IPS-18c (cell line): ENCODE data around the gene ARHGAP26.

Source experiments
- H3K4me3 ChIP-seq: 2 replicates; pipeline ENCODE4 v1.7.0; 2013; ENCODE audit warnings: low read depth, mild to moderate bottlenecking, low read length, moderate library complexity; ENCODE audit not compliant: insufficient read depth
- H3K9me3 ChIP-seq: one replicate; pipeline ENCODE4 v1.6.1; 2013; ENCODE audit warnings: mild to moderate bottlenecking, low read length, moderate library complexity; ENCODE audit not compliant: control insufficient read depth, insufficient read depth

The ARHGAP26 gene

DNA sequence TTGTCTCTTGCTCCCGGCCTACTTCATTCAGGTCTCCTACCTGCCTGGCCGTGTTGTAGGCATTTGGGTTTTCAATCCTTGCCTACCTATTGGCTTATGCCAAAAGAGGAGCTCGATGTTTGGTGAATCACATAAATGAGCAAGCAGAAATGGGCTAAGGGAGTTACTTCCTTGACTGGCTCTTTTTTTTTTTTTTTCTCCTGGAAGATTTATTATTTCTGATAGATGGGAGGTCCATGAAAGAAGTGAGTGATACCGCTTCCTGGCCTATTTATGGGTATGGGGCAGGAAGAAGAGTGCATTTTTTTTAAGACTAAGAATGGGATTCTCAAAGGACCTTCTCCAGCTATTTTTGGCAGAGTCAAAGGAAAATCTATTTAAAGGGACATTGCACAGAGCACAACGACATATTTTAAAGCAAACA lies 294.1 kb downstream of the ARHGAP26 start:
- Histone ChIP-seq H3K9me3 (no peaks in the 10 kb centered on the region), H3K4me3 (no peak overlapping the region)

DNA sequence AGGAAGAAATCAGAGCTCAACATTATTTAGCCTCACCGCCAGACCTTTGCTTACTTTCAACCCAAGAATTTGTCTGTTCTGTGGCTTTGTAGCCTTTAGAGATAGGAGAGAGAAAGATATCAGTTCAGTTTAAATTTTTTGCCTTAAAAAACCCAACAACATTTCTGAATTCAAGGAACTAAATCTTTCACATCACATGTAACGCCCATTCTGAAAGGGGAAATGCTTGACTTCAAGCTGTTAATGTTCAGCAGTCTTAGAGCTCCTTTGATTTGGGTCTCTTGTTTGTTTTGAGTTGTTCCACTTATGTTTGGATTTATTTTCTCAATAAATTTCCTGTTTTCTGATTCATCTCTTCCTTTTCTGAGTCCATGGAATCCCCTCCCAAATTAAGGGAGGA lies 294.5 kb downstream of the ARHGAP26 start:
- no peak overlapping the region for H3K4me3 ChIP-seq
- H3K9me3 ChIP-seq = no peaks in the 10 kb centered on the region

- H3K9me3 ChIP-seq = no peaks in the 10 kb centered on the region
- no peak overlapping the region for H3K4me3 ChIP-seq
Observed at GRCh38 chr5:143065185-143065965, 295.2 kb downstream of the ARHGAP26 start.

DNA sequence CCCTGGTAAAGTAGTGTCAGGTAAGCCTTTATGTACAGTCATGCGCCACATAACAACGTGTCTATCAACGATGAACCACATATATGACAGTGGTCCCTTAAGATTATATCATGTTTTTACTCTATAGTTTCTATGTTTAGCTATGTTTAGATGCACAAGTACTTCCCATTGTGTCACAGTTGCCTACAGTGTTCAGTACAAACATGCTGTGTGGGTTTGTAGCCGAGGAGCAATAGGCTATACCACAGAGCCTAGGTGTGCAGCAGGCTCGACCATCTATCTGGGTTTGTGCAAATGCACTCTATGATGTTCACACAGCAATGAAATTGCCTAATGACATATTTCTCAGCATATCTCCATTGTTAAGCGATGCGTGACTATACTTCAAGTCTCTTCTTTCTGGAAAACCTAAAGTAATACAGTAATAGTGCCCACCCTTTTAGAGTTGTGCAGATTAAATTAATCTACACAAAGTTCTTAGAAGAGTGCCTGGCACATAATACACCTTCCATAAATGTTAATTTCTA lies 295.9 kb downstream of the ARHGAP26 start:
- Histone ChIP-seq H3K9me3 (no peaks in the 10 kb centered on the region), H3K4me3 (no peak overlapping the region)

DNA sequence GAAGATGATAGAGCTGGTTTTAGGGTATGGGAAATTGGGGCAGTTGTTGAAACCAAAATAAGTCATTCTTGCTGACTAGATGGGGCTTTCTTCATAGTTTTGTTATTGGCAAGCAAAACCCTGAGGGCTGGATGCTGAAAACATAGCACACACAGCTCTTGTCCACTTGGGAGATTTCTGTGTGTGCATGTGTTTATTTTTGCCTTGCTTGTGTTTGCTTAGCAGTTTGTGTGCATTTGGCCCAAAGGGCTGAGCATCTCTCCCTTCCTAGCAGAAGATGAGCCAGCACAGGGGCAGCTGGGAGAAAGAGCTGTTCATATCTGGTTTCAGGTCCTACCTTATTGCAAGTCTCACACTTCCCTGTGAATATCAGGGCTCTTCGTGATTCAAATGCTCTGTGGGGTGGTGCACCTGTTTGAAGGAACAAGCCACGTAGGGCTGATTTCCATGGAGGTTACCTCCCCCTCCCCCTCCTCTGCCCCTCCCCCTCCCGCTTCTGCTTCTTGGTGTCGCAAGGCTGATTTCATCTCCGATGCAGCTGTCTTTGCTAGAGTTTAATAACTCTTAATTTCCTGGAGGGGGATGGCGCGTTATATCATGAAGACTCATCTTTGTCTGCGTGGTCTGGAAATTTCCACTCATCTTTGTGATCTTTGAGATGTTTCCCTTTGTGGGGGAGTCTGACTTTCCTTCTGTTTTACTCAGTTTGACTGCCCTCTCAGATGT lies 296.5 kb downstream of the ARHGAP26 start:
- Histone ChIP-seq H3K4me3 (no peak overlapping the region), H3K9me3 (no peaks in the 10 kb centered on the region)

- H3K4me3 ChIP-seq = no peak overlapping the region
Observed at GRCh38 chr5:143068712-143069111, 298.5 kb downstream of the ARHGAP26 start.

DNA sequence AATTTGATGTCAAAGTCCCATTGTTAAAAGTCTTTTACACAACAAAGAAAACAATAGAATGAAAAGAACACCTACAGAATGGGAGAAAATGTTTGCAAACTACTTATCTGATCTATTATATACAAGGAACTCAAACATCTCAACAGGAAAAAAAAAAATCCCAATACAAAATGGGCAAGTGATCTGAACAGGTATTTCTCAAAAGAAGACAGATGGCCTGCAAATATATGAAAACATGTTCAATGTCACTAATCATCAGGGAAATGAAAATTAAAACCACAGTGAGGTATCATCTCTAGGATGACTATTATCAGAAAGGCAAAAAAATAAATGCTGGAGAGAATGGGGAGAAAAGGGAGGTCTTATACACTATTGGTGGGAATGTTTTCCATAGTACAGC lies 301.8 kb downstream of the ARHGAP26 start:
- Histone ChIP-seq H3K4me3 (no peak overlapping the region), H3K9me3 (no peaks in the 10 kb centered on the region)

More at GRCh38 chr5:143068712-143069111, 298.5 kb downstream of the ARHGAP26 start:
- H3K9me3 ChIP-seq = no peaks in the 10 kb centered on the region

- Histone ChIP-seq H3K4me3 (no peak overlapping the region), H3K9me3 (no peaks in the 10 kb centered on the region)
Observed at GRCh38 chr5:143072734-143073133, 302.6 kb downstream of the ARHGAP26 start.

- no peaks in the 10 kb centered on the region for H3K9me3 ChIP-seq
- no peak overlapping the region for H3K4me3 ChIP-seq
Observed at GRCh38 chr5:143073766-143074165, 303.6 kb downstream of the ARHGAP26 start.

DNA sequence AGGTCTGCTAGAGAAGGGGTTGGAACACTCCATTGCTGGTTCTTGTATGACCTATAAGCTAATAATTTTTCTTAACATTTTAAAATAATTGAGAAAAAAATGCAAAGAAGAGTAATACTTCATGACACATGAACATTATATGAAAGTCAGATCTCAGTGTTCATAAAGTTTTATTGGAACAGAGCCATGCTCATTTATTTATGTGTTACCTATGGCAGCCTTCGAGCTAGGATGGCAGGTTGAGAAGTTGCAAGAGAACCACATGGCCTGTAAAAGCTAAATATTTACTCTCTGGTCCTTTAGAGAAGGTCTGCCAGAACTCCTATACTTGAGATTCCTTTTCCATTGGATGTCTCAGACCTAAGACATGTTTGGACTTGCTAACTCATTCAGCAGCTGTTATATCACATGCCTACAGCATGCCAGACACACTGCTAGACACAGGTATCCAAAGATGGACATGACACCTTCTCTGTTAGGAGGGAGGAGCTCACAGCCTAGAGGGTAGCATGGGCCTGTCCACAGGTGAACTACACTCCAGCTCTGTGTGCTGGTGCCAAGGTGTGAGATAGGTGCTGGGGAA lies 304.3 kb downstream of the ARHGAP26 start:
- Histone ChIP-seq H3K9me3 (no peaks in the 10 kb centered on the region), H3K4me3 (no peak overlapping the region)

DNA sequence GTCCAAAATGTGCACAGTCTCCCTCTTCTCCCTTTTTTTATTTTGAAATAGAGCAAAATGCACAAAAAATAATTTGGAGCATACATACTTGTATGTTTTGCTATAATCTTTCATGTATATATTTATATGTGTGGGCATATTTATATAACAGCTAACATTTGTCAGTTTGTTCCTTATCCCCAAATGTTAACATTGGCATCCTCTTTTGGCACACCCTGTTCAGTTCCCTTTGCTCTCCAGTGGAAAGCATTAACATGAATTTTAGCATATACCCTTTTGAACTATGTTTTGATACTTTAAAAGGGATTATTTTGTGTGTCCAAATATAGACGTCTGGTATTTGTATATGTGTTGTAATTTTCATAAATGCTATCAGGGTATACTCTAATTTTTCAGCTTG lies 306.2 kb downstream of the ARHGAP26 start:
- no peak overlapping the region for H3K4me3 ChIP-seq
- H3K9me3 ChIP-seq = no peaks in the 10 kb centered on the region

DNA sequence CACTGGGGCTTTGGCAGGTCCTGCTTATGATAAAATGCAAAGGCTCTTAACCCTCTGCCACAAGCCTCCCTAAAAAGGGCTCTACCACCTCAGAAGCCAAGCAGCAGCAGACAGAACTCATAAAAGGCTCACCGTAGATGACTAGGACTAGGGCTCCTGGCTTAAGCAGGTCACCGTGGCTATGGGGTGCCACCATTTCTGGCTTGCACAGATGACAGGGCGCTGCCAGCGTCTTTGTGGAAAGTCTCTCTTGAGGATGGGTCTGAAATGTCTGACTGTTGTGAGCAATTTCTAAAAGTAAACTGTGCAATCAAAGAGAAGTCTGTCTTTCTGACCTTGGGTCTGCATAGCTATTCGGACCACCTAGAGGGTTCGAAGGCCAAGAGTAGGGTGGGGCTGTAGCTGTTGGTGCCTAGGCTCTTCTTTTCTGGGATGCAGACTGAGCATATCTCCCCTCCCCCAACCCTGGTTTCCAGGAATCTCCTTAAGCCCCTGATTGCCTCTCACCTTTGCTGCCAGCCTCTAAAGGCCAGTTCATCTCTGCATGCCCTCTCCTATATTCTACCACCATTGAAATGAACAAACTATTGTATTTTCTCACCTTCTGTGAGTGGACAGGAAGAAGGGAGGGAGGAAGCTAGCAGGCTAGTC lies 307.4 kb downstream of the ARHGAP26 start:
- no peaks in the 10 kb centered on the region for H3K9me3 ChIP-seq
- no peak overlapping the region for H3K4me3 ChIP-seq

DNA sequence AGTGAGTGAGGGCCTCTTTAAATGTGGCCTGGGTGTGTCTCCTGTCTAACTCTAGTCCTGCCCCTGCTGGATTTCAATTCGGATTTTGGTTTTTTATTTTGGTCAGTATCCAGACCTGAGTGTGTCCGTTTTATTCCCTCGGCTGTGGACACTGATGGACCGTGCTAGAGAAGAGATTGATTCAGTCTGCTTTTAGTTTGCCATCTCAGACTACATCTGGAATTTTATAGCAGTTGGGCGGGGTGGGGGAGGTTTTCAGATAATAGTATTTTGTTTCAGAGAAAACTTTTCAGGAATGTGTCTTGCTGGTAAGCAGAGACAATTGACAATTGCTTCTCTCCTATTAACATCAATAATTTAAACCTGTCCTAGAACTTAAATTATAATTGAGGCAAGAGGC lies 308.1 kb downstream of the ARHGAP26 start:
- H3K4me3 ChIP-seq = no peak overlapping the region
- no peaks in the 10 kb centered on the region for H3K9me3 ChIP-seq

GRCh38 chr5:143078971-143079370 lies 308.8 kb downstream of the ARHGAP26 start:
- Histone ChIP-seq H3K4me3 (no peak overlapping the region), H3K9me3 (no peaks in the 10 kb centered on the region)

DNA sequence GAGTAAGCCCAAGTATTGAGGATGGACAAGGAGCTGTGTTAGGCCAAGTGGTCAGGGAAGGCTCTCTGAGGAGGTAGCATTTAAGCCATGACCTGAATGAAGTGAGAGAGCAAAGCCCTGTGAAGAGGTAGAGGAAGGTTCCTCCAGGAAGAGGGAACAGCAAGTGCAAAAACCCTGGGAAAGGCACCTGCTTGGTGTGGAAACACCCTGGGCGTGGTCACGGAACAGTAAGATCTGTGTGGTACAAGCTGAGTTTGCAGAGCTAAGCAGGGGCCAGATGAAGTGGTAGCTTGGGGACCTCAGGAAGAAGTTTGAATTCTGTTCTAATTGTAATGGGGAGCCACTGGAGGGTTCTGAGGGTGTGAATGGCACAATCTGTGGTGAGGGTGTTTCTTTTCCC lies 310.2 kb downstream of the ARHGAP26 start:
- no peak overlapping the region; the same call in 1 of the 2 replicates for H3K4me3 ChIP-seq
- H3K9me3 ChIP-seq = no peaks in the 10 kb centered on the region

- no peaks in the 10 kb centered on the region for H3K9me3 ChIP-seq
- H3K4me3 ChIP-seq = no peak overlapping the region
Observed at GRCh38 chr5:143080982-143081381, 310.8 kb downstream of the ARHGAP26 start.

GRCh38 chr5:143083006-143083405 lies 312.8 kb downstream of the ARHGAP26 start:
- no peak overlapping the region for H3K4me3 ChIP-seq
- no peaks in the 10 kb centered on the region for H3K9me3 ChIP-seq
